ENCODE results near the gene MRPL28. TPM values are rescaled to one million over a fixed set of nuclear protein-coding genes. Genes with fewer than 3 reads are reported as not detected.

The MRPL28 gene
- total RNA-seq, 3 donors from 2014 or later = 67.0 to 78.7 (median 69.0) TPM

DNA sequence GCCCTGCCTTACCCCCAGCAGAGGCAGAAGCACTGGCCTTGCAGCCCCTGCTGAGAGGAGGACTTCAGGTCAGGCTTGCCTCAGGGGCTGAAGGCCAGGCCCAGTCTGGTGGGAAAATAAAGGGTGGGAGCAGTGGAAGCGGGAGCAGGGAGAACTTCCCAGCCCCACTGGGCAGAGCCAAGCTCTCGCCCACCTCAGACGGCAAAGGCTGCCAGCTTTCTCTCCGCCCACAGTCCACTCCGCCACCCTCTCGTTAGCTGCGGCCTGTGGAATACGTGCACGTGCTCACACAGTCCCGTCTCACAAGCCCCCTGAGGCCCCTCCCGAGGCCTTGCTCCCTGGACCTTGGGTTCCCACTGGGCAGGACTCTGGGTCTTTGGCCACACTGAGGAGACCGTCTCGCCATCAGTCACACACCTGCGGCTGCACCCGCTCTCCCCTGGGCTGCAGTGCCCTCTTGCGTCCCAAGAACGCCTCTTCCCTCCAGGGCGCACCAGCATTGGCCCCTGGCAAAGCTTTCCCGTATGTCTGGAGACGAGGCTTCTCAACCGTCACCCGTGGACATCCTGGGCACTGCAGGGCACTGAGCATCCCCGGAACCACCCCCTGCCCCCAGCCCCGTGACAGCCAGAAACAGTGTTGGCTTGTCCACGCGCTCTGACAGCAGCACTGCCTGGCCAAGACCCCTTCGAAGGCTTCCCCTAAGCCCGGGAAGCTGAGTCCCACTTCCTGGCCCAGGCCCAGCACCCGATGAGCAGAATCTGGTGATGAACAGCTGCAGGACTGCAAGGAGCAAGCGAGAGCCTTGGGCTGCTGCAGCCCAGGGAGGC is 8.3 kb downstream of the MRPL28 start:
- no peak overlapping the region for H3K27ac ChIP-seq
- H3K4me3 ChIP-seq = peak overlapping the region in 1 of 3 donors; percentile 24
- H3K36me3 ChIP-seq = no peaks in the 10 kb centered on the region
- TF ChIP-seq POLR2AphosphoS5 (IDR thresholded peaks at IDR 0.05) (no peak), CTCF (IDR thresholded peaks at IDR 0.05) (peak; percentile 17 to 77 (median 68))
- peaks cover 0 to 12% of the 10 kb centered on the region in 2 donors for H3K27me3 ChIP-seq
- DNase-seq (ENCODE audit: low spot score in 2 of 2) = peak; percentile 54 to 78
- no peaks in the 10 kb centered on the region for H3K4me1 ChIP-seq
- H3K9me3 ChIP-seq = no peaks in the 10 kb centered on the region
- intact Hi-C loops (cut with DNase I; ENCODE audit: low total_unique reads) = loop anchor here (5.0 kb wide), 1 partner anchor 255 kb away; no protein-coding TSS in a partner anchor

DNA sequence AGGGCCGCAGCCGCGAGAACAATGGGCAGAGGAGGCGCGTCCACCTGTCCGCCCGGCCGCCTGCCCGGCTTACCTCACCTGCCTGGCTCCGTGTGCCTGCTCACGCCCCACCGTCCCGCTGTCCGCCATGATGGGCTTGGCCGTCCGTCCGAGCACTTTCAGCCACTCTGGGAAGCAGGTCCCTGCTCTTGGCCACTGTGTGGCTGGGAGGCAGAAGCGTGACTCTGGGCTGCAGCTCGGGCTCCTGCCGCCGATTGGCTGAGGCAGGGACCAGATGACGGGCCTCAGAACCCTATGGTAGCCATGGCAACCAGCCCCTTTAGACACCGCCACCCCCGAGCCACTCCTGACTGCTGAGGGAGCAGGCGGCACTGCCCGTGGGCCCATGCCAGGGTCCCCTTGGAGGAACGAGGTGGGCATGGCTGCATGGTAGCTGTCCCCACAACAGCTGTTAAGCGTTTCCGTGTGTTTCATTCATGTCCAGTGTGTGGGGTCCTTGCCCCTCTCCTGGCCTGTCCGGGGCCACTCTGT is 8.9 kb downstream of the MRPL28 start:
- Histone ChIP-seq H3K36me3 (no peaks in the 10 kb centered on the region), H3K9me3 (no peaks in the 10 kb centered on the region), H3K4me1 (no peaks in the 10 kb centered on the region), H3K27me3 (peaks cover 0 to 12% of the 10 kb centered on the region in 2 donors), H3K4me3 (no peak overlapping the region), H3K27ac (no peak overlapping the region)
- TF ChIP-seq POLR2AphosphoS5 (IDR thresholded peaks at IDR 0.05) (no peak), CTCF (IDR thresholded peaks at IDR 0.05) (no peak), POLR2A (IDR thresholded peaks at IDR 0.05) (no peak)
- DNase-seq (ENCODE audit: low spot score in 2 of 2) = no peak
- intact Hi-C loops (cut with DNase I; ENCODE audit: low total_unique reads) = loop anchor here (5.0 kb wide), 1 partner anchor 254 kb away; no protein-coding TSS in a partner anchor

- H3K27ac ChIP-seq = no peak overlapping the region
- no peaks in the 10 kb centered on the region for H3K9me3 ChIP-seq
- peaks cover 0 to 12% of the 10 kb centered on the region in 2 donors for H3K27me3 ChIP-seq
- no peaks in the 10 kb centered on the region for H3K4me1 ChIP-seq
- no peak for DNase-seq (ENCODE audit: low spot score in 2 of 2)
- TF ChIP-seq POLR2A (IDR thresholded peaks at IDR 0.05) = no peak
- TF ChIP-seq CTCF (IDR thresholded peaks at IDR 0.05) = no peak
- no peak for TF ChIP-seq POLR2AphosphoS5 (IDR thresholded peaks at IDR 0.05)
- H3K36me3 ChIP-seq = no peaks in the 10 kb centered on the region
- H3K4me3 ChIP-seq = no peak overlapping the region
- intact Hi-C loops (cut with DNase I; ENCODE audit: low total_unique reads) = loop anchor here (5.0 kb wide), 1 partner anchor 254 kb away; no protein-coding TSS in a partner anchor
These were observed 9.5 kb downstream of the MRPL28 start for GRCh38 chr16:360698-361336.

DNA sequence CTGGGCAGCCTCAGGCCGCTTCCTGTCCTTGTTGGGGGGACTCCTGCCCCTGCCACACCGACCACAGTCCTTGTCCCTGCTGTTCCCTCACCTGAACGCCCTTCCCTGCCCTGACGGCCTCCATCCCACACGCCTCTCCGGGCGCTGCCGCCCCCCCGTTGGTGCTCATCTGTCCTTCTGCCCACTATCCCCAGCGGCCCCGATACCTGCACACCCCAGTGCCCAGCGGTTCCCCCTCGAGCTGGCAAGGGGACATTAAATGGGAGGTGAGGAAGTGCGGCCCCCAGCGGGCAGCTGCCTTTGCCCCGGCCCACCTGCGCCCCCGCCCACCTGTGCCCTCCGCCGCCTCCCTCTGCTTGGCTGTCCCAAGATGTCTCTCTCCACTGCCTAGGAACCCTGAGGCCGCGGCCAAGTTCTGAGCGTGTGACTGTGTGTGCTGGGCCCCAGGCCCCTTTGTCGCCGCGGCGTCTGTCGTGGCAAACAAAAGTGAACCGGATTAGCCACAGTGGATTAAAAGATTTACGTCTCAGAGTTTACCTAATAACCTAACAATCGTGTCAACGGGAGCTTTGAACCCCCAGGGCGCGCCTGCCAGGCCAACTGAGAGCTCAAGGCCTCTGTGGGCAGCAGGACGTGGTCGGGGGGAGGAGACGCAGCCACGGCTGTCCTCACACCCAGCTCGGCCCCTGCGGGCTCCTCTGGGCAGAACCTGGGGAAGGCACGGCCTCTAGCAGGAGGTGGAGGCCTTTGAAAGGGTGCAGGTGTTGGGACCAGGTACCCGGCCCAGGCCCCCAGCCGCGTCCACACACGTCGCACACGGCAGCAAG is 10.3 kb downstream of the MRPL28 start:
- H3K27me3 ChIP-seq = peaks cover 0 to 12% of the 10 kb centered on the region in 2 donors
- H3K4me1 ChIP-seq = no peaks in the 10 kb centered on the region
- TF ChIP-seq POLR2AphosphoS5 (IDR thresholded peaks at IDR 0.05) (no peak), CTCF (IDR thresholded peaks at IDR 0.05) (no peak), POLR2A (IDR thresholded peaks at IDR 0.05) (no peak)
- H3K27ac ChIP-seq = no peak overlapping the region
- H3K4me3 ChIP-seq = no peak overlapping the region
- H3K9me3 ChIP-seq = no peaks in the 10 kb centered on the region
- DNase-seq (ENCODE audit: low spot score in 2 of 2) = no peak
- intact Hi-C loops (cut with DNase I; ENCODE audit: low total_unique reads) = loop anchor here (5.0 to 10.0 kb wide), 2 partner anchors 125 to 253 kb away; partner anchors contain the start of gene FAM234A
- no peaks in the 10 kb centered on the region for H3K36me3 ChIP-seq
